HepG2 (cell line): ENCODE data around the gene SPTBN5.

Experiments used
- ADNP ChIP-seq: sonication (generic); formaldehyde crosslinking; IDR thresholded peaks from 2 replicates; pipeline ENCODE4 v1.4.0; 2020; ENCODE audit warnings: missing genetic modification reagents
- CREB1 ChIP-seq, 2 experiments: fragments of 450-650 bp in 1 of 2; IDR thresholded peaks; 2 replicates each; pipeline ENCODE4 v1.6.1; 2016 to 2017; ENCODE audit warnings: control low read depth in 1 of 2, mild to moderate bottlenecking in 1 of 2, missing compliant biosample characterization in 1 of 2, missing genetic modification characterization in 1 of 2
- ELK4 ChIP-seq: sonication (generic); formaldehyde crosslinking; IDR thresholded peaks from 2 replicates; pipeline ENCODE4 v1.9.0; 2021; ENCODE audit warnings: missing genetic modification reagents, borderline replicate concordance
- EP300 ChIP-seq, 3 experiments: sonication (generic) in 1 of 3; formaldehyde crosslinking in 1 of 3; IDR thresholded peaks; 2 replicates each; pipeline versions ENCODE4 v1.5.1 to v1.6.1; 2011 to 2020; ENCODE audit warnings: low read depth in 2 of 3, low read length in 2 of 3, borderline replicate concordance in 1 of 3, improper control_type of control experiment in 1 of 3, mild to moderate bottlenecking in 1 of 3, missing genetic modification reagents in 1 of 3, moderate library complexity in 1 of 3
- HIC2 ChIP-seq: sonication (generic); formaldehyde crosslinking; IDR thresholded peaks from 2 replicates; pipeline ENCODE4 v1.9.0; 2022; ENCODE audit warnings: low read depth, missing genetic modification reagents
- JUND ChIP-seq: sonication (generic); formaldehyde crosslinking; IDR thresholded peaks from 2 replicates; pipeline ENCODE4 v1.8.0; 2022; ENCODE audit warnings: mild to moderate bottlenecking, missing genetic modification reagents
- MYNN ChIP-seq: sonication (generic); formaldehyde crosslinking; IDR thresholded peaks from 2 replicates; pipeline ENCODE4 v1.4.0; 2020; ENCODE audit warnings: mild to moderate bottlenecking, low read depth, missing genetic modification reagents
- NR0B2 ChIP-seq: sonication (generic); formaldehyde crosslinking; IDR thresholded peaks from 2 replicates; pipeline ENCODE4 v1.4.0; 2020; ENCODE audit warnings: mild to moderate bottlenecking, missing genetic modification reagents
- ZNF350 ChIP-seq: sonication (generic); formaldehyde crosslinking; IDR thresholded peaks from 2 replicates; pipeline ENCODE4 v1.4.0; 2020; ENCODE audit warnings: mild to moderate bottlenecking, low read depth, missing genetic modification reagents, borderline replicate concordance
- ZNF75D ChIP-seq: sonication (generic); formaldehyde crosslinking; IDR thresholded peaks from 2 replicates; pipeline ENCODE4 v1.8.1; 2023; ENCODE audit warnings: missing genetic modification reagents, mild to moderate bottlenecking, borderline replicate concordance

GRCh38 chr15:41868321-41868720, 25.5 kb downstream of the SPTBN5 start:
- TF ChIP-seq CREB1 (IDR thresholded peaks at IDR 0.05), result no peak
- TF ChIP-seq CREB1 (CRISPR knock-in tag; IDR thresholded peaks at IDR 0.05), result no peak
- TF ChIP-seq MYNN (CRISPR knock-in tag), result no peak
- TF ChIP-seq ADNP (CRISPR knock-in tag), result no peak
- no peak for TF ChIP-seq NR0B2 (CRISPR knock-in tag)
- TF ChIP-seq EP300 (IDR thresholded peaks at IDR 0.05; ENCODE audit: low read depth in 2 of 2, low read length in 2 of 2), result no peak
- TF ChIP-seq EP300 (CRISPR knock-in tag; IDR thresholded peaks at IDR 0.05; ENCODE audit: borderline replicate concordance), result no peak
- TF ChIP-seq JUND (CRISPR knock-in tag), result no peak
- no peak for TF ChIP-seq HIC2 (CRISPR knock-in tag)
- TF ChIP-seq ELK4 (CRISPR knock-in tag), result no peak
- TF ChIP-seq ZNF350 (CRISPR knock-in tag), result no peak
- no peak for TF ChIP-seq ZNF75D (CRISPR knock-in tag)
